ENCODE measurements around the gene TMEM220. TPM values are rescaled to one million over a fixed set of nuclear protein-coding genes. Genes with fewer than 3 reads are reported as not detected.

Gene TMEM220
- total and polyA plus RNA-seq, 7 donors = 3.4 to 8.9 (median 4.6) TPM

DNA sequence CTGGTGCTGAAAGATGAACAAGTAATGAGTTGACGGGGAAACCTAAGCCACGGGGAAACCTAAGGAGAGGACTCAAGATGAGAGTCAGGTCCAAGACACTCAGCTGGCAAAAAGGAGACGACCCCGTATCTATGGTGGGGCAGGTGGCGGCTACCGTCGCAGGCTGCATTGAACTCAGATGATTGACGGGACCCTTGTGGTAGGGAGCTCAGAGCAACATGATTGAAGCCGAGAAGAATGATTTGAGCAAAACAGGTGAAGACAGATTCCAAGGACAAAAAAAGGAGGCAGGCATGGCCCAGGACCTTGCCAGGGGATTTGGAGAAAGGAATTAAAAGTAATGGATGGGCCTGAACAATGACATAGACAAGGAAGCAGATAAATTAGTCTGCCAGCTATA lies 65.3 kb downstream of the TMEM220 start:
- Histone ChIP-seq H3K4me1 (no peaks in the 10 kb centered on the region), H3K9me3 (no peaks in the 10 kb centered on the region), H3K4me3 (no peak overlapping the region), H3K27me3 (ENCODE audit: insufficient read depth in 3 of 3, low read length in 2 of 3) (no peaks in the 10 kb centered on the region), H3K36me3 (ENCODE audit: insufficient read depth in 1 of 2, low read depth in 1 of 2) (peaks cover 0 to 12% of the 10 kb centered on the region in 2 donors), H3K27ac (no peak overlapping the region)
- DNase-seq (no peak), ATAC-seq (no peak)
- 62 to 85% (median 72%) methylated on average over 9 of the region's 9 CpGs for WGBS, 3 donors
- intact Hi-C loops (cut with DNase I) = no loop called here
- TF ChIP-seq, protein P1, sequence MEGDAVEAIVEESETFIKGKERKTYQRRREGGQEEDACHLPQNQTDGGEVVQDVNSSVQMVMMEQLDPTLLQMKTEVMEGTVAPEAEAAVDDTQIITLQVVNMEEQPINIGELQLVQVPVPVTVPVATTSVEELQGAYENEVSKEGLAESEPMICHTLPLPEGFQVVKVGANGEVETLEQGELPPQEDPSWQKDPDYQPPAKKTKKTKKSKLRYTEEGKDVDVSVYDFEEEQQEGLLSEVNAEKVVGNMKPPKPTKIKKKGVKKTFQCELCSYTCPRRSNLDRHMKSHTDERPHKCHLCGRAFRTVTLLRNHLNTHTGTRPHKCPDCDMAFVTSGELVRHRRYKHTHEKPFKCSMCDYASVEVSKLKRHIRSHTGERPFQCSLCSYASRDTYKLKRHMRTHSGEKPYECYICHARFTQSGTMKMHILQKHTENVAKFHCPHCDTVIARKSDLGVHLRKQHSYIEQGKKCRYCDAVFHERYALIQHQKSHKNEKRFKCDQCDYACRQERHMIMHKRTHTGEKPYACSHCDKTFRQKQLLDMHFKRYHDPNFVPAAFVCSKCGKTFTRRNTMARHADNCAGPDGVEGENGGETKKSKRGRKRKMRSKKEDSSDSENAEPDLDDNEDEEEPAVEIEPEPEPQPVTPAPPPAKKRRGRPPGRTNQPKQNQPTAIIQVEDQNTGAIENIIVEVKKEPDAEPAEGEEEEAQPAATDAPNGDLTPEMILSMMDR (IDR thresholded peaks at IDR 0.05) = no peak

Other genes with a start within 250 kb of the TMEM220 start
- 1,000 to 10,000 TPM in 2 of 4 donors, 100 to 1,000 TPM in 2; 166 to 3,329 (median 1,836) TPM for gene MYH1, start 211.5 kb downstream of the TMEM220 start, total RNA-seq
- gene MYH1, start 211.5 kb downstream of the TMEM220 start, polyA plus RNA-seq = 1,000 to 10,000 TPM in 2 of 3 donors, 10 to 100 TPM in 1; 61.5 to 1,446 (median 1,180) TPM
- gene MYH2, start 180.4 kb downstream of the TMEM220 start, total RNA-seq = over 10,000 TPM in 1 of 4 donors, 1,000 to 10,000 TPM in 3; 1,903 to 20,190 (median 5,841) TPM
- 100 to 1,000 TPM; 263 to 809 (median 306) TPM for gene MYH2, start 180.4 kb downstream of the TMEM220 start, polyA plus RNA-seq
- gene MYH3, start 72.7 kb downstream of the TMEM220 start, total RNA-seq = 100 to 1,000 TPM in 1 of 4 donors, 10 to 100 TPM in 1, 1 to 10 TPM in 2; 5.8 to 261 (median 34.6) TPM
- gene MYH3, start 72.7 kb downstream of the TMEM220 start, polyA plus RNA-seq = 1 to 10 TPM; 1.9 to 5.4 (median 2.1) TPM
- 10 to 100 TPM; 25.9 to 36.1 (median 27.5) TPM for gene SCO1, start 32.5 kb downstream of the TMEM220 start, total RNA-seq
- gene SCO1, start 32.5 kb downstream of the TMEM220 start, polyA plus RNA-seq = 10 to 100 TPM; 17.5 to 38.9 (median 28.6) TPM
- gene ADPRM, start 32.4 kb downstream of the TMEM220 start, total RNA-seq = 10 to 100 TPM in 2 of 4 donors, 1 to 10 TPM in 2; 8.9 to 15.8 (median 10.6) TPM
- 10 to 100 TPM; 10.6 to 14.6 (median 13.7) TPM for gene ADPRM, start 32.4 kb downstream of the TMEM220 start, polyA plus RNA-seq
- gene TMEM238L, start 74.1 kb upstream of the TMEM220 start, total RNA-seq = not detected
- gene TMEM238L, start 74.1 kb upstream of the TMEM220 start, polyA plus RNA-seq = under 1 TPM in 2 of 3 donors, not detected in 1; 0.03 to 0.07 TPM
- gene PIRT, start 108.1 kb upstream of the TMEM220 start, total RNA-seq = not detected
- under 1 TPM in 1 of 3 donors, not detected in 2; 0.01 TPM for gene PIRT, start 108.1 kb upstream of the TMEM220 start, polyA plus RNA-seq